ENCODE measurements around the gene NLGN4X.

The NLGN4X gene

GRCh38 chrX:6053141-6053540 lies 175.5 kb downstream of the NLGN4X start:
- Histone ChIP-seq H3K27ac (no peak overlapping the region), H3K4me1 (no peaks in the 10 kb centered on the region), H3K4me3 (no peak overlapping the region), H3K9me3 (no peaks in the 10 kb centered on the region), H3K27me3 (no peaks in the 10 kb centered on the region), H3K36me3 (no peaks in the 10 kb centered on the region)
- DNase-seq: no peak
- intact Hi-C loops (cut with DNase I; ENCODE audit: low total_unique reads): no loop called here
- no peak for TF ChIP-seq CTCF (IDR thresholded peaks at IDR 0.05)

DNA sequence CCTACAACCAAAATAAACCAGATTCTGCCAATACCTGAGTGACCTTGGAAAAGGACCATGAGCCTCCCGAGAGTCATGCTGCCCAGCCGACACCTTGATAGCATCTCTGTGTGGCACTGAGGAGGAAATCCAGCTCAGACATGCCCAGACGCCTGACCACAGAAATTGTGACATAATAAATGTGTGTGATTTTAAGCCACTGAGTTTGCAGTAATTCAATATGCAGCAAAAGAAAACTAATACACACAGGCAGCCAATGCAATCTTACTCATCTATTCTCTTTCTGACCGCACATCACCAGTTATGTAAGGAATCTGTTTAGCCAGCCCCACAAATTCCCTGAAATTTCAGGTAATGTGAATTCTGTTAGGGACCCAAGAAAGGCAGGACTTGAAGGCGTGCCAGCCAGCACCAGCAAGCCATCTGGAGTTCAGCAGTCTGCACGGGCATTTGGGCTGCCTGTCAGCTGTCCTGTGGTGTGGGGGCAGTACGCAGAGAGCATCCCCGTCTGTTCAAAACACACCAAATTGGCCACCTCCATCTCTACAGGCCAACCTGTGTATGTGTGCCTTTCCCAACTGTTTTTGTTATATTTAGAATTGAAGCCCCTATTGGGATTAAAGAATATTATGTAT lies 176.4 kb downstream of the NLGN4X start:
- no peaks in the 10 kb centered on the region for H3K27me3 ChIP-seq
- DNase-seq: no peak
- intact Hi-C loops (cut with DNase I; ENCODE audit: low total_unique reads): no loop called here
- no peak overlapping the region for H3K4me3 ChIP-seq
- no peaks in the 10 kb centered on the region for H3K4me1 ChIP-seq
- TF ChIP-seq CTCF (IDR thresholded peaks at IDR 0.05): no peak
- H3K27ac ChIP-seq: no peak overlapping the region
- no peaks in the 10 kb centered on the region for H3K36me3 ChIP-seq
- H3K9me3 ChIP-seq: no peaks in the 10 kb centered on the region

- no peaks in the 10 kb centered on the region for H3K9me3 ChIP-seq
- H3K36me3 ChIP-seq: no peaks in the 10 kb centered on the region
- no peak for DNase-seq
- no peak for TF ChIP-seq CTCF (IDR thresholded peaks at IDR 0.05)
- no peaks in the 10 kb centered on the region for H3K4me1 ChIP-seq
- H3K27ac ChIP-seq: no peak overlapping the region
- intact Hi-C loops (cut with DNase I; ENCODE audit: low total_unique reads): no loop called here
- H3K4me3 ChIP-seq: no peak overlapping the region
- no peaks in the 10 kb centered on the region for H3K27me3 ChIP-seq
These were observed 179.5 kb downstream of the NLGN4X start for GRCh38 chrX:6049132-6049531.

GRCh38 chrX:6041630-6042029 lies 187.0 kb downstream of the NLGN4X start:
- Histone ChIP-seq H3K27ac (no peak overlapping the region), H3K4me3 (no peak overlapping the region), H3K36me3 (no peaks in the 10 kb centered on the region), H3K4me1 (no peaks in the 10 kb centered on the region), H3K9me3 (peaks cover 0 to 8% (median 6%) of the 10 kb centered on the region in 3 donors), H3K27me3 (no peaks in the 10 kb centered on the region)
- TF ChIP-seq CTCF (IDR thresholded peaks at IDR 0.05): no peak
- intact Hi-C loops (cut with DNase I; ENCODE audit: low total_unique reads): no loop called here
- no peak for DNase-seq

DNA sequence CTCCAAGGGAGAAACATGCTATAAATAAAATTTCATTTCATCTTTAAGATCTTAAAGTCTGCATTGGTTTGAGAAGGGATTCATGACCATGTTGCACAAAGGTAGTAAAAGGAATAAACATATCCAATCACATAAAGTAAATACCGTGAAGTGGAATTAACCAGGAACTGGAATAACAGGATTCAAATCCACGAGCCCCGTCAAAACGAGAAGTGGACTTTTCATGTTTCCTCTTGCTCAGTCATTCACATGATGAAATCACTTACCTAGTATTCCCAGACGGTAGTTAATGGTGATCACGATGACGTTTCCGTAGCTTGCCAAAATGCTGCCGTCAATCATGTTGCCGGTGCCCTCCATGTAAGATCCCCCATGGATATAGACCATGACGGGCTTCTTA lies 199.7 kb downstream of the NLGN4X start:
- H3K4me1 ChIP-seq: no peaks in the 10 kb centered on the region
- H3K27ac ChIP-seq: no peak overlapping the region
- no peaks in the 10 kb centered on the region for H3K36me3 ChIP-seq
- DNase-seq: no peak
- no peaks in the 10 kb centered on the region for H3K9me3 ChIP-seq
- no peaks in the 10 kb centered on the region for H3K27me3 ChIP-seq
- intact Hi-C loops (cut with DNase I; ENCODE audit: low total_unique reads): no loop called here
- H3K4me3 ChIP-seq: no peak overlapping the region
- no peak for TF ChIP-seq CTCF (IDR thresholded peaks at IDR 0.05)

DNA sequence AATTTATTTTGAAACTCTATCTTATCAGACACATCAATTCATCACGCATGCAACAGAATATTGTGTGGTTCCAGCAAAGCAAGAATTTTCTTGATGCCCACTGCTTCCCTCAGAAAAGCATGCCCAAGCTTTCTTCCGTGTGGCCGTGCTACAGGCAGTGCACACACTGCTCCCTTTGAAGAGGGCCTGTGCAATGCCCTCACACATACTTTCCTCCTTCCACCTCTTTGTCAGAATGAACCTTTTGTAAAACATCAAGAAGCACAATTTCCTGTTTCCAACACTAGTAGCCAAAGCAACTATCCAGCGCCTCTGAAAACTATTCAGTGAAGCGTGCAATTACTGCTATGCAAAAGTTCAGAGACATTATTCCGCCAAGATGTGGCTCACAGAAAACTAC lies 201.7 kb downstream of the NLGN4X start:
- Histone ChIP-seq H3K36me3 (no peaks in the 10 kb centered on the region), H3K27me3 (no peaks in the 10 kb centered on the region), H3K9me3 (no peaks in the 10 kb centered on the region), H3K27ac (no peak overlapping the region), H3K4me3 (no peak overlapping the region), H3K4me1 (no peaks in the 10 kb centered on the region)
- no peak for DNase-seq
- no peak for TF ChIP-seq CTCF (IDR thresholded peaks at IDR 0.05)
- intact Hi-C loops (cut with DNase I; ENCODE audit: low total_unique reads): no loop called here

Data from tibial artery (tissue), 4 donors.